Measurements from ENCODE around the gene SRD5A3.
"Not testable (repeated sequence)": the region's sequence is repeated elsewhere in the genome, so short reads cannot be mapped to it uniquely, and the experiment has no call there.

The SRD5A3 gene

GRCh38 chr4:55356991-55357461, 11.0 kb downstream of the SRD5A3 start:
- Mint-ChIP-seq H3K4me3 (no peak overlapping the region), H3K27me3 (no peaks in the 10 kb centered on the region), H3K4me1 (ENCODE audit: low read depth) (peaks cover 11% of the 10 kb centered on the region), H3K9me3 (ENCODE audit: low read depth) (no peaks in the 10 kb centered on the region), H3K27ac (no peak overlapping the region), H3K36me3 (peaks cover 14% of the 10 kb centered on the region)

GRCh38 chr4:55358246-55358645, 12.2 kb downstream of the SRD5A3 start:
- Mint-ChIP-seq H3K27ac (no peak overlapping the region), H3K27me3 (no peaks in the 10 kb centered on the region), H3K36me3 (peaks cover 7% of the 10 kb centered on the region), H3K9me3 (ENCODE audit: low read depth) (no peaks in the 10 kb centered on the region), H3K4me3 (no peak overlapping the region), H3K4me1 (ENCODE audit: low read depth) (peaks cover 11% of the 10 kb centered on the region)

GRCh38 chr4:55358668-55359067, 12.6 kb downstream of the SRD5A3 start:
- H3K4me3 Mint-ChIP-seq = no peak overlapping the region
- no peak overlapping the region for H3K27ac Mint-ChIP-seq
- H3K4me1 Mint-ChIP-seq (ENCODE audit: low read depth) = peaks cover 11% of the 10 kb centered on the region
- peaks cover 5% of the 10 kb centered on the region for H3K36me3 Mint-ChIP-seq
- no peaks in the 10 kb centered on the region for H3K27me3 Mint-ChIP-seq
- no peaks in the 10 kb centered on the region for H3K9me3 Mint-ChIP-seq (ENCODE audit: low read depth)

GRCh38 chr4:55359397-55359916, 13.4 kb downstream of the SRD5A3 start:
- Mint-ChIP-seq H3K4me3 (no peak overlapping the region), H3K27me3 (no peaks in the 10 kb centered on the region), H3K27ac (no peak overlapping the region), H3K36me3 (peaks cover 1% of the 10 kb centered on the region), H3K9me3 (ENCODE audit: low read depth) (no peaks in the 10 kb centered on the region), H3K4me1 (ENCODE audit: low read depth) (peaks cover 11% of the 10 kb centered on the region)

GRCh38 chr4:55362938-55363337, 16.9 kb downstream of the SRD5A3 start:
- not testable (repeated sequence) for H3K27ac Mint-ChIP-seq; H3K4me1 Mint-ChIP-seq (ENCODE audit: low read depth); H3K4me3 Mint-ChIP-seq; H3K36me3 Mint-ChIP-seq; H3K9me3 Mint-ChIP-seq (ENCODE audit: low read depth); H3K27me3 Mint-ChIP-seq

- H3K4me1 Mint-ChIP-seq (ENCODE audit: low read depth) = peaks cover 5% of the 10 kb centered on the region
- H3K27me3 Mint-ChIP-seq = no peaks in the 10 kb centered on the region
- no peaks in the 10 kb centered on the region for H3K9me3 Mint-ChIP-seq (ENCODE audit: low read depth)
- H3K27ac Mint-ChIP-seq = no peak overlapping the region
- no peak overlapping the region for H3K4me3 Mint-ChIP-seq
- H3K36me3 Mint-ChIP-seq = peaks cover 6% of the 10 kb centered on the region
Measured at GRCh38 chr4:55363691-55364351, 17.8 kb downstream of the SRD5A3 start.

- no peak overlapping the region for H3K4me3 Mint-ChIP-seq
- no peak overlapping the region for H3K27ac Mint-ChIP-seq
- H3K9me3 Mint-ChIP-seq (ENCODE audit: low read depth) = no peaks in the 10 kb centered on the region
- H3K27me3 Mint-ChIP-seq = no peaks in the 10 kb centered on the region
- no peaks in the 10 kb centered on the region for H3K4me1 Mint-ChIP-seq (ENCODE audit: low read depth)
- peaks cover 8% of the 10 kb centered on the region for H3K36me3 Mint-ChIP-seq
Measured at GRCh38 chr4:55364691-55365344, 18.8 kb downstream of the SRD5A3 start.

GRCh38 chr4:55365345-55365728, 19.3 kb downstream of the SRD5A3 start:
- no peaks in the 10 kb centered on the region for H3K4me1 Mint-ChIP-seq (ENCODE audit: low read depth)
- H3K4me3 Mint-ChIP-seq = no peak overlapping the region
- no peak overlapping the region for H3K27ac Mint-ChIP-seq
- H3K9me3 Mint-ChIP-seq (ENCODE audit: low read depth) = no peaks in the 10 kb centered on the region
- H3K27me3 Mint-ChIP-seq = no peaks in the 10 kb centered on the region
- H3K36me3 Mint-ChIP-seq = peaks cover 12% of the 10 kb centered on the region

GRCh38 chr4:55366621-55367020, 20.6 kb downstream of the SRD5A3 start:
- no peak overlapping the region for H3K4me3 Mint-ChIP-seq

GRCh38 chr4:55367084-55367722, 21.2 kb downstream of the SRD5A3 start:
- no peaks in the 10 kb centered on the region for H3K4me1 Mint-ChIP-seq (ENCODE audit: low read depth)
- H3K9me3 Mint-ChIP-seq (ENCODE audit: low read depth) = no peaks in the 10 kb centered on the region
- no peak overlapping the region for H3K4me3 Mint-ChIP-seq
- no peak overlapping the region for H3K27ac Mint-ChIP-seq
- no peaks in the 10 kb centered on the region for H3K27me3 Mint-ChIP-seq
- peaks cover 12% of the 10 kb centered on the region for H3K36me3 Mint-ChIP-seq

More at GRCh38 chr4:55366621-55367020, 20.6 kb downstream of the SRD5A3 start:
- H3K36me3 Mint-ChIP-seq = peaks cover 12% of the 10 kb centered on the region
- H3K4me1 Mint-ChIP-seq (ENCODE audit: low read depth) = no peaks in the 10 kb centered on the region
- H3K27ac Mint-ChIP-seq = no peak overlapping the region
- no peaks in the 10 kb centered on the region for H3K9me3 Mint-ChIP-seq (ENCODE audit: low read depth)
- H3K27me3 Mint-ChIP-seq = no peaks in the 10 kb centered on the region

GRCh38 chr4:55369968-55370367, 23.9 kb downstream of the SRD5A3 start:
- H3K36me3 Mint-ChIP-seq = peaks cover 12% of the 10 kb centered on the region
- H3K4me1 Mint-ChIP-seq (ENCODE audit: low read depth) = no peaks in the 10 kb centered on the region
- no peaks in the 10 kb centered on the region for H3K9me3 Mint-ChIP-seq (ENCODE audit: low read depth)
- H3K27me3 Mint-ChIP-seq = no peaks in the 10 kb centered on the region
- no peak overlapping the region for H3K4me3 Mint-ChIP-seq
- no peak overlapping the region for H3K27ac Mint-ChIP-seq

- H3K4me3 Mint-ChIP-seq = no peak overlapping the region
- H3K27ac Mint-ChIP-seq = no peak overlapping the region
- no peaks in the 10 kb centered on the region for H3K27me3 Mint-ChIP-seq
- no peaks in the 10 kb centered on the region for H3K4me1 Mint-ChIP-seq (ENCODE audit: low read depth)
- H3K9me3 Mint-ChIP-seq (ENCODE audit: low read depth) = no peaks in the 10 kb centered on the region
- peaks cover 14% of the 10 kb centered on the region for H3K36me3 Mint-ChIP-seq
Measured at GRCh38 chr4:55372259-55372658, 26.2 kb downstream of the SRD5A3 start.

- Mint-ChIP-seq H3K27me3 (no peaks in the 10 kb centered on the region), H3K27ac (no peak overlapping the region), H3K9me3 (ENCODE audit: low read depth) (no peaks in the 10 kb centered on the region), H3K4me3 (no peak overlapping the region), H3K4me1 (ENCODE audit: low read depth) (no peaks in the 10 kb centered on the region), H3K36me3 (peaks cover 12% of the 10 kb centered on the region)
Measured at GRCh38 chr4:55373461-55373860, 27.4 kb downstream of the SRD5A3 start.

- no peaks in the 10 kb centered on the region for H3K9me3 Mint-ChIP-seq (ENCODE audit: low read depth)
- H3K36me3 Mint-ChIP-seq = peaks cover 6% of the 10 kb centered on the region
- no peak overlapping the region for H3K27ac Mint-ChIP-seq
- no peaks in the 10 kb centered on the region for H3K4me1 Mint-ChIP-seq (ENCODE audit: low read depth)
- no peak overlapping the region for H3K4me3 Mint-ChIP-seq
- H3K27me3 Mint-ChIP-seq = no peaks in the 10 kb centered on the region
Measured at GRCh38 chr4:55376698-55377097, 30.7 kb downstream of the SRD5A3 start.

All from activated naive CD8-positive, alpha-beta T cell (primary cell).